Colonic mucosa (tissue), 4 donors: Measurements from ENCODE around the gene DPF3. TPM values are rescaled to one million over a fixed set of nuclear protein-coding genes. Genes with fewer than 3 reads are reported as not detected.

Experiments used
- DNase-seq: peaks from one replicate; pipeline ENCODE4 v3.0.0-alpha.2; 2020
- H3K27ac ChIP-seq: fragments of 200-600 bp; one replicate; pipeline ENCODE4 v1.8.0; 2021
- H3K27me3 ChIP-seq: fragments of 200-600 bp; one replicate; pipeline ENCODE4 v1.8.0; 2021
- H3K36me3 ChIP-seq: fragments of 200-600 bp; one replicate; pipeline ENCODE4 v1.8.0; 2021
- H3K4me1 ChIP-seq: fragments of 200-600 bp; one replicate; pipeline ENCODE4 v1.8.0; 2021; ENCODE audit warnings: mild to moderate bottlenecking
- H3K4me3 ChIP-seq: fragments of 200-600 bp; one replicate; pipeline ENCODE4 v1.8.0; 2021
- H3K9ac ChIP-seq, 2 donors: one replicate each; pipeline ENCODE4 v1.7.0; 2013; ENCODE audit warnings: control low read depth in 2 of 2, low read depth in 2 of 2, low read length in 2 of 2
- H3K9me3 ChIP-seq: fragments of 200-600 bp; one replicate; pipeline ENCODE4 v1.8.0; 2021
- CTCF ChIP-seq: fragments of 200-600 bp; IDR thresholded peaks from one replicate; pipeline ENCODE4 v1.8.0; 2022; ENCODE audit warnings: antibody characterized with exemption, mild to moderate bottlenecking
- intact Hi-C: fragments of 100-400 bp; cut with DNase I; formaldehyde crosslinking; loops from one replicate; pipeline ENCODE4 v1.14.1; 2022
- total RNA-seq, 2 donors: library from RNA; stranded (reverse); fragmentation: NEBNext Ultra II Directional in 1 of 2; extraction: Animal tissue kit (Norgen Biotek cat#: 25700) in 1 of 2; gene quantifications; one replicate each; pipeline ENCODE4 v1.2.1, GENCODE V29; 2021
- donor health status: healthy.
- donor health status: DM: no; HTN: no; CAD: no.
- donor health status: DM: no; HTN: no; CAD: no.

The DPF3 gene
- total RNA-seq, 2 donors from 2014 or later: 6.7 to 14.0 TPM

- no peak for TF ChIP-seq CTCF
- DNase-seq: no peak
- Histone ChIP-seq H3K9ac (no peak overlapping the region), H3K27ac (no peak overlapping the region), H3K4me3 (no peak overlapping the region), H3K4me1 (no peaks in the 10 kb centered on the region), H3K27me3 (no peaks in the 10 kb centered on the region), H3K9me3 (no peaks in the 10 kb centered on the region), H3K36me3 (no peaks in the 10 kb centered on the region)
- intact Hi-C loops: no loop called here
Observed at GRCh38 chr14:72677664-72678063, 216.2 kb downstream of the DPF3 start.

DNA sequence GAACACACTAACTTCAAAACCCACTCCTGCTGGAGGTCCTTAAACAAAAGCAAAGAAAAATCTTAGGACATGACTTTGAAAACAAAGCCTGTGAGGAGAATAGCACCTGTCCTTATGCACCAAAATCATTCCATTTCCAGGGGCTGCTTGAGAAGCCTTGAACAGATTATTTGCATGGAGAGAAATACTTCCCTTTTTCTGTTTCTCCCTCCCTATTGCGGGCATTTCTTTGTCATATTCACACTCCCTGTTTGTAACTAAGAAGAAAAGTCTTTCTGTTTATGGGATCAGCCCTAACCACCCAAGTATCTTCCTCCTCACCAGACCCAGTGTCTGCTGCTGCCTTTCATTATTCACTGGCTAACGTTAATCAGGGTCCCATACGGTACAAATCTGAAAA lies 218.8 kb downstream of the DPF3 start:
- Histone ChIP-seq H3K4me3 (no peak overlapping the region), H3K36me3 (no peaks in the 10 kb centered on the region), H3K9me3 (no peaks in the 10 kb centered on the region), H3K9ac (no peak overlapping the region), H3K4me1 (no peaks in the 10 kb centered on the region), H3K27me3 (no peaks in the 10 kb centered on the region), H3K27ac (no peak overlapping the region)
- intact Hi-C loops: no loop called here
- no peak for TF ChIP-seq CTCF
- DNase-seq: no peak

GRCh38 chr14:72673179-72673578 lies 220.7 kb downstream of the DPF3 start:
- Histone ChIP-seq H3K36me3 (no peaks in the 10 kb centered on the region), H3K4me1 (no peaks in the 10 kb centered on the region), H3K9ac (no peak overlapping the region), H3K27ac (no peak overlapping the region), H3K9me3 (no peaks in the 10 kb centered on the region), H3K27me3 (no peaks in the 10 kb centered on the region), H3K4me3 (no peak overlapping the region)
- no peak for DNase-seq
- intact Hi-C loops: no loop called here
- TF ChIP-seq CTCF: no peak

- Histone ChIP-seq H3K9ac (no peak overlapping the region), H3K36me3 (no peaks in the 10 kb centered on the region), H3K9me3 (no peaks in the 10 kb centered on the region), H3K27me3 (no peaks in the 10 kb centered on the region), H3K4me1 (no peaks in the 10 kb centered on the region), H3K27ac (no peak overlapping the region), H3K4me3 (no peak overlapping the region)
- TF ChIP-seq CTCF: no peak
- intact Hi-C loops: no loop called here
- no peak for DNase-seq
Observed at GRCh38 chr14:72666610-72667009, 227.3 kb downstream of the DPF3 start.

DNA sequence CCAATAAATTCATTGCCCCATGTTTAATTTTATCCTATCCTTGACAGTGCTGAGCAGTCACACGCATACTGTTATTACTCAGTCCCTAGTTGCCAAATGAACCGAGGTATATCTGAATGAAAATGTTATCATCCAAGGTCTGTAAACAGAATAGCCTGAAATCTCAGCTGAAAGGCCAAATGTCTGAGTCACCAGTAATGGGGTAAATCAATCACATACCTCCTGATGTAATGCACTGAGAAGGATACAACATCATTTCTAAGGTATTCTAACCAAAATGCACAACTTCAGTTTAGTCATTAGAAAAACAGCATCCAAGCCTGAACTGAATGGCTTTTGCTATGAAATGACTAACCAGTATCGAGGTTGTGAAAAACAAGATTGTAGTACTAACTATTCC lies 228.6 kb downstream of the DPF3 start:
- no peak for TF ChIP-seq CTCF
- no peak overlapping the region for H3K27ac ChIP-seq
- H3K9me3 ChIP-seq: no peaks in the 10 kb centered on the region
- H3K27me3 ChIP-seq: no peaks in the 10 kb centered on the region
- no peaks in the 10 kb centered on the region for H3K36me3 ChIP-seq
- no peak overlapping the region for H3K4me3 ChIP-seq
- no peak overlapping the region for H3K9ac ChIP-seq
- H3K4me1 ChIP-seq: no peaks in the 10 kb centered on the region
- DNase-seq: no peak
- intact Hi-C loops: no loop called here

- DNase-seq: no peak
- no peak overlapping the region for H3K27ac ChIP-seq
- no peak for TF ChIP-seq CTCF
- no peaks in the 10 kb centered on the region for H3K9me3 ChIP-seq
- H3K9ac ChIP-seq: no peak overlapping the region
- intact Hi-C loops: no loop called here
- no peaks in the 10 kb centered on the region for H3K27me3 ChIP-seq
- H3K4me3 ChIP-seq: no peak overlapping the region
- H3K4me1 ChIP-seq: no peaks in the 10 kb centered on the region
- no peaks in the 10 kb centered on the region for H3K36me3 ChIP-seq
Observed at GRCh38 chr14:72664651-72665050, 229.2 kb downstream of the DPF3 start.
